CD4-positive, alpha-beta T cell treated with Interleukin-4 for 4 hours (primary cell): ENCODE results near the gene BRF1.
"Not testable (repeated sequence)": the region's sequence is repeated elsewhere in the genome, so short reads cannot be mapped to it uniquely, and the experiment has no call there.

ENCODE experiments used
- DNase-seq: peaks from one replicate; pipeline ENCODE4 v3.0.0-alpha.2; 2020

The BRF1 gene, protein sequence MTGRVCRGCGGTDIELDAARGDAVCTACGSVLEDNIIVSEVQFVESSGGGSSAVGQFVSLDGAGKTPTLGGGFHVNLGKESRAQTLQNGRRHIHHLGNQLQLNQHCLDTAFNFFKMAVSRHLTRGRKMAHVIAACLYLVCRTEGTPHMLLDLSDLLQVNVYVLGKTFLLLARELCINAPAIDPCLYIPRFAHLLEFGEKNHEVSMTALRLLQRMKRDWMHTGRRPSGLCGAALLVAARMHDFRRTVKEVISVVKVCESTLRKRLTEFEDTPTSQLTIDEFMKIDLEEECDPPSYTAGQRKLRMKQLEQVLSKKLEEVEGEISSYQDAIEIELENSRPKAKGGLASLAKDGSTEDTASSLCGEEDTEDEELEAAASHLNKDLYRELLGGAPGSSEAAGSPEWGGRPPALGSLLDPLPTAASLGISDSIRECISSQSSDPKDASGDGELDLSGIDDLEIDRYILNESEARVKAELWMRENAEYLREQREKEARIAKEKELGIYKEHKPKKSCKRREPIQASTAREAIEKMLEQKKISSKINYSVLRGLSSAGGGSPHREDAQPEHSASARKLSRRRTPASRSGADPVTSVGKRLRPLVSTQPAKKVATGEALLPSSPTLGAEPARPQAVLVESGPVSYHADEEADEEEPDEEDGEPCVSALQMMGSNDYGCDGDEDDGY

DNA sequence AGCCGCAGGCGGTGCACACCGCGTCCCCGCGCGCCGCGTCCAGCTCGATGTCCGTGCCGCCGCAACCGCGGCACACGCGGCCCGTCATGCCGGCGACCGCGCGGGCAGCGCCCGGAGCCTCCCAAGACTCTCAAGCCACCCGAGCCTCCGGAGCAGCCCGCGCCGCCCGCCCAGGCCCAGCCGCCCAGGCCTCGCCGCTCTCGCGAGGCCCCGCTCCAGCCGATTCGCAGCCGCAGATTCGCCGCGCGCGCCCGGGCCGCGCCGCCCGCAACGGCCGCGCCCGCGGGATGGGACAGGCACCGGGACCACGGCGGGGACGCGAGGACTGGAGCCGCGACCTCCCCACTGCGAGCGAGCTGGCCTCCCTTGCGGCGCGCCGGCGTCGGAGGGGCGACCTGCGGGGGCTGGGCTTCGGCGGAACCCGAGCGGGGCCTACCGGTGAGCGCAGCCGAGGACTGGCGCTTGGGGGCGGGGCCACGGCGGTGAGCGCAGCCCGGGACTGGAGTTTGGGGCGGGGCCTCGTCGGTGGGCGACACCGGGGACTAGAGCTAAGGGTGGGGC lies at the start of gene BRF1:
TSS of gene BRF1 (minus strand) at position 460 of the 561 bp plus-strand sequence. CDS start at position 88, 372 bp downstream.
- peak; percentile 96 for DNase-seq

- DNase-seq: no peak
Measured at GRCh38 chr14:105349992-105350391, 49.2 kb upstream of the BRF1 start.

GRCh38 chr14:105348945-105349699 lies 48.3 kb upstream of the BRF1 start:
- DNase-seq: no peak

GRCh38 chr14:105348169-105348944 lies 47.6 kb upstream of the BRF1 start:
- DNase-seq: no peak

DNA sequence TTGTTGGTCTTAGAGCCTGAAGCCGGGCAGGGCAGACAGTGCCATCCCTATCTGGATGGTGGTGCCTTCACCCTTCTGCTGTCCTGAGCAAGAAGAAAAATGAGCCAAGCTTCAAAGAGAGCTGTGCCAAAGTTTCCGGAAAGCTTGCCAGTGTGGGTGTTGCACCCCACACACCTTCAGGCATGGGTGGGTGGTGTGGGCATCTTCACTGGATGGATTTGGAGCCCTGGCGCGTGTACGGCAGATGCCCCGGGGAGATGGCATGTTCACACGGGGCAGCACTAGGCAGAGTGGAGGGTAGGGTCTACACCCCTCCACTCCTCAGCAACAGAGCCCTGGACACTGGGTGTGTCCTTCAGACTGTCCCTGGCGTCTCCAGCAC lies 46.8 kb upstream of the BRF1 start:
- no peak for DNase-seq

DNA sequence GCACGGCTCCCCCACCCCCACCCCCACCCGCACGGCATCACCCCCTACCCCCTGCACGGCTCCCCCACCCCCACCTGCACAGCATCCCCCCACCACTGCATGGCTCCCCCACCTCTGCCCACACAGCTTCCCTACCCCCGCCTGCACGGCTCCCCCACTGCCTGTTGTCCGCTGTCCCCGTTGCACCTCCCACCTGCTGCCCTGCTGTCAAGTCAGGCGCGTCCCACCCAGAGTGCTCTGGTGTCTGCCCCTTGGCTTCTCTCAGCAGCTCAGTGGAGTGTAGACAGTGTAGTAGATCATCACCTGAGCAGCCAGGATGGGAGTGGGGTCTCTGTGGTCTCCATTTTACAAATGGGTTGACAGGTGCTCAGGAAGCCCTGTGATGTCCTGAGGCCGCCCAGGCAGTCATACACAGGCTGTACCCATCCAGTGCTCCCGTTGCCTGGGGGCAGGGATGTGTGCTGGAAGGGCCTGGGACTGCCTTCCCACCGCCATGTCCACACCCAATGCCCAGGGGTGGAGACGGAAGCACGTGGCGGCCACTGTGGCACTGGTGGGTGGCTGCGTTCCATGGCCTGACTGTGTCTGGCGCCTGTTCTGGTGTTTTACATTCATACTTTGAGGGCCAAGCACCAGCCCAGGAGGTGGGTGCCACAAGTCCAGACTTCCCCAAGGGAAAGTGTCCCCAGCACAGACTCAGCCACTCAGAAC lies 46.2 kb upstream of the BRF1 start:
- DNase-seq: no peak

GRCh38 chr14:105346200-105346533 lies 45.4 kb upstream of the BRF1 start:
- DNase-seq: no peak

GRCh38 chr14:105343194-105343593 lies 42.4 kb upstream of the BRF1 start:
- DNase-seq: no peak

DNA sequence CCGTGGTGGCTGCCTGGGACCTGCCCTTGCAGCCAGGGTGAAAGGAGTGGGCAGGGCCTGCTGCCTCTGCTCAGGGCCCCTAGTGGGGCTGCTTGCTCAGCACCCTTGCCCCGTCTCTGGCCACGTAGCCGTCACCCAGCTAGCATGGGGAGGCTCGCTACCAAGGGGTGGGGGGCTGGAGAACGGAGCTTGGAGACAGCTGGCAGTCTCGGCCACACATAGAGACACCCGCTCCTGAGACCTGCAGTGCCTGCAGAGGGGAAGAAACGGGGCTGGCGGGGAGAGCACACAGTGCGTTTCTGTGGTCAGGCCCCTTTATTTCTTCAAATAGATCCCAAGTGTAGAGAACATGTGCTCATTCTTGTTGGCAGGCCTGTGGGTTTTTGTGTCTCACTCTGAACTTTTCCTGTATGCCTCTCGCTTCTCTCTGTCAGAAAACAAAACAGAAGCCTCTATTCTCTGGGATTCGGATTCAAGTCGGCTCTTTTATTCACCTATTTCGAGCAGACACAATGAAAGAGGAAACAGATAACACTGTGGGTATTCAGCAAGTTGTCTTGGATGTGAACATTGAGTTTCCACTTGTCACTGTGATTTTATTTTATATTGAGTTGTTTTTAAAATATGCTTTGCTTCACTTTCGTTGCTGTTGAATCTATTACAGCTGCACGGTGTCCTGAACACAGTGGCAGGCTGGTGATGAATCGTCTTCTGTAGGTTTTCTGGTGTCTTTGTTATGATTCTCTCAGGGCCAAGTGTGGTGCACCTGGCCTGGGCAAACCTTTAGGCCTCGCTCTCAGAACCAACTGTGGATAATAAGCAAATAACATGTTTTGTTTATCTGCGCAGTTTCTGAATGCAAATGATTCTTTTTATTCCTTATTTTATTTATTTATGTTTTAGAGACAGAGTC lies 40.3 kb upstream of the BRF1 start:
- no peak for DNase-seq

- no peak for DNase-seq
Measured at GRCh38 chr14:105337966-105338741, 37.4 kb upstream of the BRF1 start.

DNA sequence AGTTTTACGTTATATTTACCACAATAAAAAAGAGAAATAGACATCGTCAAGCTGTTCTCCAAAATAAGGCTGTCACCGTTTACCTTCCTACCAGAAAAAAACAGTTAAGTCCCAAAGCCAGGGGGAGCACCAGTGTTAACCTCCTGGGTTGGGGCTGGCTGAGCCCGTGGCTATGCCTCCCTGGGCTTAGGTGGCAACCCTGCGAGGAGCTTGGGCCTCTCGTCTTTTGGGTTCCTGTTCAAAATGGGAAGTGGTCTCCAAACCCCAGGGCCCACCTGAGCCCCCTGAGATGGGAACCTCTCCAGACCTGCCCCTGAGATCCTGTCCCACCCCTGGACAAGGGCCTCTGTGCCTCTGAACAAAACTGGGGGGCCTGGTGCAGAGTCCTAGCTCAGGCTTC lies 36.6 kb upstream of the BRF1 start:
- DNase-seq: no peak

GRCh38 chr14:105336477-105337287 lies 35.9 kb upstream of the BRF1 start:
- DNase-seq: no peak

DNA sequence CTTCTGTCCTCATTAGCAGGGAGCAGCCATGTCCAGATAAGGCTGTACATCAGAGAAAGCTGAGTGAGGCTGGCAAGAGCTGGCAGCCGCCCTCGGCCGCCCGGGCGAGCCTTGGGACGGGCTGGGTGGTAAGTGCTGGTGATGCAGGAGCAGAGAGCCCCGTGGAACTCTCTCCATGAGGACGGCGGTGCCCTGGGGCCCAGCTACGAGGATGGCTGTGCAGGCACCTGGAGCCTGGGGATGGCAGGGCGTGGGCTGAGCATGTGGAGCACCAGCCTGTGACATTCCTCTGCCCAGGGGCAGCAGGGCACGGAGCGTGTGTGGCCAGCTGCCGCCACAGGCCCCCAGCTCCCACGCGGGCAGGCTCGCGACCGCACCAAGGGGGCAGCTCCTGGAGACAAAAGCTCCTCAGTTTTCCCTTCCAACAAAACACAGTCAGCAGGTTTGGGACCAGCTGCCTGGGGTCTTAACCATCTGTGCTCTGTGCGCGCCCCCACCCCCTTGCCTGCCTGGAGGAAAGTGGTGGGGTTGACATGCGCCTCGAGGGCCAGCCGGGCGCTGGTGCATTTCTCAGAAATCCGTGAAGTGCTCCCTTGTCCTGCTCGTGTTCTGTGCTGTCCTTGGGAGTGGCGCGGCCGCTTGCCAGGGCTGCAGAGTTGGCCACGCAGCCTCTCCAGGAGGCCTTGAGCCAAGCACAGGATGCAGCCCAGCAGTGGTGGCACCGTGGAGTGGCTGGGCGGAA lies 35.1 kb upstream of the BRF1 start:
- DNase-seq: no peak

GRCh38 chr14:105335231-105335542 lies 34.4 kb upstream of the BRF1 start:
- DNase-seq: not testable (repeated sequence)

DNA sequence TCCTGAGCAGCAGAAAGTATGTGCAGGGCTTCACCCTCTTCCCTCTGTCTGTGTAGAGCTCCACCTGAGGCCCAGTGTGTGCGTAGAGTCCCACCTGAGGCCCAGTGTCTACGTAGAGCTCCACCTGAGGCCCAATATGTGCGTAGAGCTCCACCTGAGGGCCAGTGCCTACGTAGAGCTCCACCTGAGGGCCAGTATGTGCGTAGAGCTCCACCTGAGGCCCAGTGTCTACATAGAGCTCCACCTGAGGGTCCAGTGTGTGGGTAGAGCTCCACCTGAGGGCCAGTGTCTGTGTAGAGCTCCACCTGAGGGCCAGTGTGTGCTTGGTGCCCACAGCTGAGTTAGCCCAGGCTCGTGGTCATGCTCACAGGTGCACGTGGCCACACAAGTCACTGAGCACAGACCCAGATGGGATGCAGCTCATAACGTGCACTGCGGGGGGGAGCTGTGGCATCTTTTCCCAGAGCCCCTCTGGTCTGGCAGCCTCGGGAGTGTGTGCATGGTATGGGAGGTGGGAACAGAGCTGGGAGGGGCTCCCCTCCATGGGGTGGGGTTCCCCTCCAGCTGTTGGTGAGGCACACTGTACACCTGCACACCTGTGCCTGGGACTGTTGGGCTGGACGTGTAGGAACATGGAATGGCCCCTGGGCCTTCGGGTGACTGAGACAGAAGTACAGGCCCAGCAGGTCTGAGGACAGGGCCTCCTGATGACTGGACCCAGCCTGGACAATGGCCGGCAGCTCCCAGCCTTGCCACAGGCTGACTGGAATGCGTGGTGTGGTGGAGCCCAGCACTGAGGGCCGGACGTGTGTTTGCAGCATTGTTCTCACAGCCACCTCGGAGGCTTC lies 33.8 kb upstream of the BRF1 start:
- DNase-seq: no peak

- DNase-seq: no peak
Measured at GRCh38 chr14:105333613-105334364, 33.0 kb upstream of the BRF1 start.

- DNase-seq: no peak
Measured at GRCh38 chr14:105333020-105333490, 32.3 kb upstream of the BRF1 start.
